Right lobe of liver (tissue), 4 donors: ENCODE measurements around the gene KPNA1.
"Not testable (repeated sequence)": the region's sequence is repeated elsewhere in the genome, so short reads cannot be mapped to it uniquely, and the experiment has no call there.

Experiments used
- POLR2A ChIP-seq: fragments of 450-650 bp; IDR thresholded peaks from one replicate; pipeline ENCODE4 v1.6.1; 2017; ENCODE audit warnings: antibody characterized with exemption, mild to moderate bottlenecking
- TF ChIP-seq, protein P1 (sequence below), 4 donors: fragments of 200-600 bp in 3 of 4; fragments of 450-650 bp in 1 of 4; IDR thresholded peaks; one replicate each; pipeline versions ENCODE4 v1.5.1 to v1.8.0; 2016 to 2022; ENCODE audit warnings: antibody characterized with exemption in 4 of 4, mild to moderate bottlenecking in 2 of 4
- donor health status: DM: no; HTN: no; CAD: no.
- donor health status: DM: no; HTN: no; CAD: no.
- donor health status: DM: no; HTN: yes; CAD: no.

GRCh38 chr3:122500964-122501363, 13.8 kb downstream of the KPNA1 start:
- TF ChIP-seq, protein P1, sequence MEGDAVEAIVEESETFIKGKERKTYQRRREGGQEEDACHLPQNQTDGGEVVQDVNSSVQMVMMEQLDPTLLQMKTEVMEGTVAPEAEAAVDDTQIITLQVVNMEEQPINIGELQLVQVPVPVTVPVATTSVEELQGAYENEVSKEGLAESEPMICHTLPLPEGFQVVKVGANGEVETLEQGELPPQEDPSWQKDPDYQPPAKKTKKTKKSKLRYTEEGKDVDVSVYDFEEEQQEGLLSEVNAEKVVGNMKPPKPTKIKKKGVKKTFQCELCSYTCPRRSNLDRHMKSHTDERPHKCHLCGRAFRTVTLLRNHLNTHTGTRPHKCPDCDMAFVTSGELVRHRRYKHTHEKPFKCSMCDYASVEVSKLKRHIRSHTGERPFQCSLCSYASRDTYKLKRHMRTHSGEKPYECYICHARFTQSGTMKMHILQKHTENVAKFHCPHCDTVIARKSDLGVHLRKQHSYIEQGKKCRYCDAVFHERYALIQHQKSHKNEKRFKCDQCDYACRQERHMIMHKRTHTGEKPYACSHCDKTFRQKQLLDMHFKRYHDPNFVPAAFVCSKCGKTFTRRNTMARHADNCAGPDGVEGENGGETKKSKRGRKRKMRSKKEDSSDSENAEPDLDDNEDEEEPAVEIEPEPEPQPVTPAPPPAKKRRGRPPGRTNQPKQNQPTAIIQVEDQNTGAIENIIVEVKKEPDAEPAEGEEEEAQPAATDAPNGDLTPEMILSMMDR (IDR thresholded peaks at IDR 0.05): not testable (repeated sequence)
- TF ChIP-seq POLR2A: not testable (repeated sequence)
